Psoas muscle (tissue), 8 donors: ENCODE measurements around the gene TENT4A. TPM values are rescaled to one million over a fixed set of nuclear protein-coding genes. Genes with fewer than 3 reads are reported as not detected.

ENCODE experiments used
- ATAC-seq, 4 donors: fragments of 200-7000 bp; cut with Tn5 transposase; one replicate each; pipeline ENCODE4 v1.9.1; 2020; ENCODE audit warnings: moderate library complexity in 3 of 4, mild to moderate bottlenecking in 2 of 4
- DNase-seq, 2 donors: peaks; one replicate each; pipeline ENCODE4 v3.0.0-alpha.2; 2020
- H3K27ac ChIP-seq: fragments of 200-600 bp; one replicate; pipeline ENCODE4 v1.8.0; 2022
- H3K27me3 ChIP-seq, 3 donors: fragments of 200-600 bp in 1 of 3; one replicate each; pipeline versions ENCODE4 v1.6.1 to v1.8.0; 2013 to 2022; ENCODE audit warnings: low read length in 2 of 3, mild to moderate bottlenecking in 2 of 3, moderate library complexity in 1 of 3; ENCODE audit not compliant: insufficient read depth in 3 of 3
- H3K36me3 ChIP-seq, 2 donors: fragments of 200-600 bp in 1 of 2; one replicate each; pipeline versions ENCODE4 v1.6.1 to v1.8.0; 2013 to 2022; ENCODE audit warnings: low read depth in 1 of 2, mild to moderate bottlenecking in 1 of 2, moderate library complexity in 1 of 2; ENCODE audit not compliant: insufficient read depth in 1 of 2
- H3K4me1 ChIP-seq: fragments of 200-600 bp; one replicate; pipeline ENCODE4 v1.8.0; 2022
- H3K4me3 ChIP-seq: fragments of 200-600 bp; one replicate; pipeline ENCODE4 v1.8.0; 2022; ENCODE audit warnings: mild to moderate bottlenecking
- H3K9me3 ChIP-seq: fragments of 200-600 bp; one replicate; pipeline ENCODE4 v1.8.0; 2022
- CTCF ChIP-seq: fragments of 200-600 bp; IDR thresholded peaks from one replicate; pipeline ENCODE4 v1.8.0; 2022; ENCODE audit warnings: antibody characterized with exemption
- WGBS, 3 donors: extraction: QIAGEN DNeasy Blood & Tissue Kit; methylation state at CpG; one replicate each; pipeline versions ENCODE4 v1.1.6 to v1.1.7; 2013; 5-methylcytosine and 5-hydroxymethylcytosine counted together
- intact Hi-C, 2 donors: fragments of 100-400 bp; cut with DNase I; formaldehyde crosslinking; loops; one replicate each; pipeline versions ENCODE4 v1.11.0 to v1.14.2; 2022
- polyA plus RNA-seq, 3 donors: library from polyadenylated mRNA; stranded (reverse); fragments of 200-250 nt; gene quantifications; one replicate each; pipeline ENCODE4 v1.2.3, GENCODE V29; 2013
- total RNA-seq, 4 donors: library from RNA; stranded (reverse); fragmentation: NEBNext Ultra II Directional in 2 of 4; extraction: Animal tissue kit (Norgen Biotek cat#: 25700) in 2 of 4; gene quantifications; one replicate each; pipeline versions ENCODE4 v1.2.1 to v1.2.4, GENCODE V29; 2021 to 2023
- donor health status: healthy with polysubstance abuse.
- donor health status: DM: no; HTN: no; CAD: no; lungs with moderate emphysema.
- donor health status: Bipolar disorder and iron deficiency.
- donor health status: healthy.
- donor health status: DM: yes; HTN: yes; CAD: no.
- donor health status: DM: no; HTN: no; CAD: no.
- donor health status: DM: no; HTN: no; CAD: no.
- donor health status: DM: yes; HTN: yes; CAD: no.

The TENT4A gene
- total and polyA plus RNA-seq, 7 donors = 5.0 to 19.2 (median 12.7) TPM

- Histone ChIP-seq H3K27ac (no peak overlapping the region), H3K4me3 (no peak overlapping the region), H3K36me3 (peaks cover 2 to 33% of the 10 kb centered on the region in 2 donors), H3K27me3 (no peaks in the 10 kb centered on the region), H3K4me1 (peaks cover 47% of the 10 kb centered on the region), H3K9me3 (no peaks in the 10 kb centered on the region)
- 67 to 80% (median 79%) methylated on average over 7 of the region's 7 CpGs for WGBS, 3 donors
- no peak for TF ChIP-seq CTCF
- ATAC-seq (peak in 1 of 4 donors; percentile 20), DNase-seq (no peak)
- intact Hi-C loops = no loop called here
Measured at GRCh38 chr5:6736106-6736505, 22.9 kb downstream of the TENT4A start.

GRCh38 chr5:6736524-6737042 is 23.4 kb downstream of the TENT4A start:
- Histone ChIP-seq H3K4me1 (peaks cover 42% of the 10 kb centered on the region), H3K27ac (no peak overlapping the region), H3K27me3 (no peaks in the 10 kb centered on the region), H3K4me3 (no peak overlapping the region), H3K36me3 (peaks cover 2 to 38% of the 10 kb centered on the region in 2 donors), H3K9me3 (no peaks in the 10 kb centered on the region)
- intact Hi-C loops = no loop called here
- no peak for TF ChIP-seq CTCF
- DNase-seq = peak in 1 of 2 donors; percentile 17
- 89 to 96% (median 92%) methylated on average over 9 of the region's 9 CpGs for WGBS, 3 donors
- ATAC-seq = no peak

- peak in 1 of 2 donors; percentile 53 for DNase-seq
- TF ChIP-seq CTCF = no peak
- WGBS, 3 donors = 87 to 91% (median 87%) methylated on average over 24 of the region's 24 CpGs
- Histone ChIP-seq H3K27ac (no peak overlapping the region), H3K36me3 (peaks cover 2 to 45% of the 10 kb centered on the region in 2 donors), H3K4me3 (no peak overlapping the region), H3K4me1 (peaks cover 35% of the 10 kb centered on the region), H3K9me3 (no peaks in the 10 kb centered on the region), H3K27me3 (no peaks in the 10 kb centered on the region)
- intact Hi-C loops = no loop called here
- ATAC-seq = no peak
Measured at GRCh38 chr5:6737043-6737941, 24.1 kb downstream of the TENT4A start.

GRCh38 chr5:6739603-6740002 is 26.4 kb downstream of the TENT4A start:
- intact Hi-C loops = loop anchor here in 1 of 2 donors (10.0 kb wide), 1 partner anchor 295 kb away; the partner anchor contains the start of gene UBE2QL1

More at GRCh38 chr5:6739603-6740002, 26.4 kb downstream of the TENT4A start:
- no peak for TF ChIP-seq CTCF
- H3K27me3 ChIP-seq = no peaks in the 10 kb centered on the region
- peaks cover 12% of the 10 kb centered on the region for H3K4me1 ChIP-seq
- ATAC-seq (no peak), DNase-seq (peak in 1 of 2 donors; percentile 49)
- H3K27ac ChIP-seq = no peak overlapping the region
- no peaks in the 10 kb centered on the region for H3K9me3 ChIP-seq
- peaks cover 2 to 68% of the 10 kb centered on the region in 2 donors for H3K36me3 ChIP-seq
- 90 to 95% (median 92%) methylated on average over 15 of the region's 15 CpGs for WGBS, 3 donors
- H3K4me3 ChIP-seq = no peak overlapping the region
